HG03575 (cell line): ENCODE measurements around the gene PTPN2.
"Not testable (repeated sequence)": the region's sequence is repeated elsewhere in the genome, so short reads cannot be mapped to it uniquely, and the experiment has no call there.

Source experiments
- ATAC-seq: cut with Tn5 transposase; IDR thresholded peaks from one replicate; pipeline ENCODE4 v1.9.1; 2021; ENCODE audit not compliant: unreplicated experiment, insufficient number of reproducible peaks, low FRiP score; ENCODE audit errors: extremely low read depth

Gene PTPN2

DNA sequence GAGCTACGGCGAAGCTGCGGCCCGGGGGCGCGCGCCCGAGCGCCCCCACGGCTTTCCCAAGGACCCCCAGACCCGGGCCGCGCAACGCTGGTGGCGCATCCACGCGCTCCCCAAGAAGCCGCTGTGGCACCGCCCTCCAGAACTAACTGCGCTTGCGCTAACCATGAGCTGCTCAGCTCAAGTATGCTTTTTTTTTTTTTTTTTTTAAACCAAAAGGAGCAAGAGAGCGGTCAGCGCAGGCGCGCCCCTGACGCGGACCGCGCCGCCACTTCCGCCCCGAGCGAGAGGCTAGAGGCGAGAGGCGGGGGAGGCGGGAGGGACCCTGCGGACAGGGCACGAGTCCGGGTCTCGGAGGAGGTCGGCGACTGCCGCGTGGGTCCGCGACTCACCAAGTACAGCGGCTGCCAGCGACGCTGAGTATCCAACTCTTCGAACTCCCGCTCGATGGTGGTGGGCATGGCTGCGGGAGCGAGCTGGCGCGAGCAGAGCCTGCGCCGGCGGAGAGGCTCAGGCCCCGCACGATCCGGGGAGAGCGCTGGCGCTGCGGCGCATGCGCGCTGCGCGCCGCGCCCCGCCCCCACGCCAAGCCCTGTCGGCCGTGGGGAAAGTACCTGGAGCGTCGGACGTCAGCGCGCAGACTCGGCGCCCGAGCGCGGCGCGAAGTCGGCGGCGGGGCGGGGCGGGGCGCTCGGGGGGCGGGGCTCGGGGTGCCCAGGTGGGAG, at the start of gene PTPN2:
Gene PTPN2, minus strand, starts transcription at position 554 of the 722 bp plus-strand sequence. Its CDS starts 96 bp downstream, at position 458.
- ATAC-seq = peak; percentile 39

DNA sequence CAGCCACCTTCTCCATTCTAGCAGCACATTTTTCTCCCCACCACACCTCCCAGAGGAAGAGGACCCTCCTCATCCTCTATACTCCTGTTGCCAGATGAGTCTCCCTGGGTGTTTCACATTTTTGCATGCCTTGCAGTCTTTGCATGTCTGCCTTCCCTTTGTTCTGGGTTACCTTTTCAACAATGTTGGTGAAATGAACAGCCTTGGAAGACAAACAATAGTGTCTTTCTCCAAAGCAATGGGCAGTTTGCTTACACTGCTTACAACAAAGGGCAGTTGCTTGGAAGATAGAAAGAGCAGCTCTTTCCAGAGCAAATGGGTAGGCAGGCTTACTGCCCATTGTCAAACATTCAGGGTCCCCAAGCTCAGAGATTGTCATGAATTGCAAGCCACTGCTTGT, 49.3 kb upstream of the PTPN2 start:
- ATAC-seq = no peak

DNA sequence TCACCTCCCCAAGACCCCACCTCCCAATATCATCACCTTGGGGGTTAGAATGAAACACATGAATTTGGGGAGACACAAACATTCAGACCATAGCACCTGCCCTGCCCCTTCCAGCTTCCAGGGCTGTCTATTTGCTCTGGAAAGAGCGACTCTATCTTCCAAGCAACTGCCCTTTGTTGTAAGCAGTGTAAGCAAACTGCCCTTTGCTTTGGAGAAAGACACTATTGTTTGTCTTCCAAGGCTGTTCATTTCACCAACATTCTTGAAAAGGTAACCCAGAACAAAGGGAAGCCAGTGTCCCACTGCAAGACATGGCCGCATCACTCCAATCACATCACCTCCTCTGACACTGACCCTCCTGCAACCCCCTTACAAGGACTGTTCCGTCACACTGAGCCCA, 46.9 kb upstream of the PTPN2 start:
- no peak for ATAC-seq

DNA sequence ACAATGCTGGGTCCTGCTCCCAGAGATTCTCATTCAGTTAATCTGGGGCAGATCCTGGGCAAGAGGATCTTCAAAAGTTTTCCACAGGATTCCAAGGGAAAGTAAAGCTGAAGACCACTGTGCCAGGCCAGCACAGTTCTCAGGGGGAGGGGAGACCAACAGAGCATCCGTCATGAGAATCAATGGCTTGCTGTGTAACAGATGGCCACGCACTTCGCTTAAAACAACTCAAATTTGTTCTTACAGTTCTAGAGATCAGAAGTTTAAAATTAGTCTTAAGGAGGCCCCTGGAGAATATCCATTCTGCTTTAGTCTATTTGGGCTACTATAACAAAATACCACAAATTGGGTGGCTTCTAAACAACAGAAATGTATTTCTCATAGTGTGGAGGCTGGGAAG, 46.3 kb upstream of the PTPN2 start:
- no peak for ATAC-seq

DNA sequence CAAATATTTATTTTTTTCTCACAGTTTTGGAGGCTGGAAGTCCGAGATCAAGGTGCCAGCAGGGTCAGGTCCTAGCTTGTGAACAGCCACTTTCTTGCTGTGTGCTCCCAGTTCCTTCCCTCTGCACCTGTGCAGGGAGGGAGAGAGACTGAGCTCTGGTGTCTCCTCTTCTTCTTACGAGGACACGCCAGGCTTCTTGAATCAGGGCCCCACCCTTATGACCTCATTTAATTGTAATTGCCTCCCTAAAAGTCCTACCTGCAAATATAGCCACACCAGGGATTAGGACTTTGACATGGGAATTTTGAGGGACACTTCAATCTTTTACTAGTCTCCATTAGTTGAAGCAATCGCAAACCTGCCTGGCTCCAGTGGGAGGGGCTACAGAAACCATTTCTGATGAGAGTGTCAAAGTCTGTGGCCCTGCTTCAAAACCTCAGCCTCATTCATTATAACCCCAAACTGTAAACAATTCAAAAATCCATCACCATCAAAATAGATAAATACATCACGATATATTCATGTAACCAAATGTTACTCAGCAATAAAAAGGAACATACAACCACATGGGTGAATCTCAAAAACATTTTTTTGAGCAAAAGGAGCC, 45.5 kb upstream of the PTPN2 start:
- no peak for ATAC-seq

DNA sequence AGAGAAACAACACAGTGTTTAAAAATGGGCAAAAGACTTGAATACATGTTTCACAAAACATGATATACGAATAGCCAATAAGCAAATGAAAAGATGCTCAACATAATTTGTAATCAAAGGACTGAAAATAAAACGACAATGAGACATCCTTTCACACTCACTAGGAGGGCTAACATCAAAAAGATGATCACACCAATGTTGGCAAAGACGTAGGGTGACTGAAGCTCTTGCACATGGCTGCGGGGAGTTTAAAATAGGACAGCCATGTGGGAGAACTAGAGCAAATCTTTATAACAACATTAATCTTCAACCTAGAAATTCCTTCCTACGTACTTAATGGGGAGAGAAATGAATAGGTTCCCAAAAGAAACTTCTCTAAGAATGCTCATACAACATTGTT, 44.6 kb upstream of the PTPN2 start:
- no peak for ATAC-seq

DNA sequence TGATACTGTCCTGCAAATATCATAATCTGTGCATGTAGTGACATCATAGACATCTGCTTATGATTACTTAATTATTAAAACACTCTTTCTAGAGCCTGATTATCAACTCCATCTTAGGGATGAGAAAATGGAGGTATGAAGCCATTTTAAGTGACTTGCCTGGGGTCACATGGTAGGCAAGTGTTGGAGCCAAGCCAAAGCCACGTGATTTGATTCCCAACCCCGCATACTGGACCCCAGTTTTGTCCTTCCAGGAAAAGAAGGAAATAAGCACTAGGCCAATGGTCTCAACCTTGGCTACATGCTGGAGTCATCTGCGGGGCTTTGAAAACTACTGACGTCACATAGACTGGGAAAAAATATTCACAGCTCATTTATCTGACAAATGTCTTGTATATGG, 44.2 kb upstream of the PTPN2 start:
- ATAC-seq = no peak

DNA sequence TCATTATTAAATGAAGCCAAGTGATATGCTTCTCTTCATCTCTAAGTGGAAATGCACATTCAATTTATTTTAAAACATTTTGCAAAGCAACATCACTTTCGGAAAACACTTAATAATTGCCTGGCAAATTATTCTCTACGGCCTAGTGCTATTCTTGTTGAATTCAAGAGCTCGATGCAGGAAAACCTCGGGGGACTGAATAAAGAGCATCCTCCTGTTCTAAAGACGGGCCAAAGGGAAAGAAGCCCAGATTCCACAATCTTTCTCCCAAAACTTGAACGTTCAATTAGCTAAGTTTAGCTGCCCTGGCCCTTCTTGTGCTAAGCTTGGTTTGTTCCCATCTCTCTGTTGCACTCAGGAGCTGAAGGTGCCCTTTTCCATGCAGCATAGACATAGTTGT, 40.6 kb upstream of the PTPN2 start:
- no peak for ATAC-seq

DNA sequence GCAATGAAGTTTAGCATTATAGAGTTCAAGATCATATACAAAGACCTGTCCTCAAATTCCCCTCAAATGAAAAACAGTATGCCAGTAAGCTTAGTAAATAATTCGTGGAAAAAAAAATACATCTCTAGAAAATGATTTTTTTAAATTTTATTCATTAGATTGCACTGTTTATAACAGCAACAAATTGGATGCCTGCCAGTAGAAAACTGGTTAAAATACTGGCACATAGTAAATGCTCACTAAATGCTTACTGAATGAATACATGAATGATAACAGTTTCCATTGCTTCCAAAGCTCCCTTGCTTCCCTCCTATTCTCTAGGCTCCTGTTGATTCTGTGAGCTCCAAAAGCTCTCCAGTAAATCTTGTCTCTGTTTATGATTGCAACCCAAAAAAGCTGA, 38.2 kb upstream of the PTPN2 start:
- no peak for ATAC-seq

DNA sequence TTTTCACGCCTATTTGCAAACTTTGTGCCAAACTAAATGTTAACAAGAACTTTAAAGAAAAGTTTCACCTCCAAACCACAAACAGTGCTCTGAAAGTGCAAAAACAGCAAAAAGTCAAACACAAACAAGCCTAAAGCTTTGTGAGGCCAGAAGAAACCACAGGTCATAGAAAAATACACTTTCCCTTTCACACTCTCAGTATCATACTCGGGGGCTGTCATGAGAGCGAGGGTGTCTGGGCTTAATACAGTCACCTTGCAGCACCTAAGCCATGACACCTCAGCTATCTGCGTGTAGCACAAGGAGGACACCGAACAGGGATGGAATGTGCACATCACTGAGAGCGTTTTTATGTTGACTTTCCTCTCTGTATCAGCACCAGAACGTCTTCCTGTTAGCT, 37.1 kb upstream of the PTPN2 start:
- ATAC-seq = no peak

DNA sequence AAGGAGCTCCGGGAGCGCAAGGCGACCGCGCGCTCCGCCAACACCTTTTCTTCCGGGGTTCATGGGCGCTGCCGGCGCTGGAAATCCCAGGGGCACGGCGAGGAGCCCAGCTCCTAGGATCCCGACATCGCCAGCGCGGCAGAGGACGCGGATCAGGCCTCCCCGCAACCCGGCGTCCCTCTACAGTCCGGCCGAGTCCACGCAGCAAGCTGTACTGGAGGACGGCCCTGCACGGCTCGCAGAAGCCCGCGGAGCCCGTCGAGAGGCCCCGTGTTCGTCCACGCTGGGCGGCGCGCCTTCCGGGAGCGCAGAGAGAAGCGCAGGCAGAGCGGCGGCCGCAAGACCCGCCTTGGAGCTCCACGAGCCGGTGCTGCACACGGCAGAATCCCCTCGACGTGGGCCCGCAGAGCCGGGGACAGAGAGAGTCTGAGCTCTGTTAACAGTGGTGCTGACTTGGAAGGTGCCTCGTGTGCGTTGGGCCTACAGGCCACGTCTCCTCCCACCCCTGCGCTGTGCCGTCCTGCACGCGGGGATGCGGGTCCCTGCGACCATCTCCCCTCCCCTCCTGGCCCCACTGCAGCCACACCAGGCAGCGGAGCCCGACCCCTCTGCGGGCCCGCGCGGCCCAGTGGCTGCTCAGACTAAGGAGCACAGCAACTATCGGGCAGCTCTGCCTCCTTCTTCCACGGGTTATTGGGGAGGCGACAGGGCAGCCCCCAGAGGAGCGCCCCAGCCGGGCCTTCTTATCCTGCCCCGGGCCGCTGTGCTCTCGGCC, 28.1 kb upstream of the PTPN2 start:
- ATAC-seq = no peak

DNA sequence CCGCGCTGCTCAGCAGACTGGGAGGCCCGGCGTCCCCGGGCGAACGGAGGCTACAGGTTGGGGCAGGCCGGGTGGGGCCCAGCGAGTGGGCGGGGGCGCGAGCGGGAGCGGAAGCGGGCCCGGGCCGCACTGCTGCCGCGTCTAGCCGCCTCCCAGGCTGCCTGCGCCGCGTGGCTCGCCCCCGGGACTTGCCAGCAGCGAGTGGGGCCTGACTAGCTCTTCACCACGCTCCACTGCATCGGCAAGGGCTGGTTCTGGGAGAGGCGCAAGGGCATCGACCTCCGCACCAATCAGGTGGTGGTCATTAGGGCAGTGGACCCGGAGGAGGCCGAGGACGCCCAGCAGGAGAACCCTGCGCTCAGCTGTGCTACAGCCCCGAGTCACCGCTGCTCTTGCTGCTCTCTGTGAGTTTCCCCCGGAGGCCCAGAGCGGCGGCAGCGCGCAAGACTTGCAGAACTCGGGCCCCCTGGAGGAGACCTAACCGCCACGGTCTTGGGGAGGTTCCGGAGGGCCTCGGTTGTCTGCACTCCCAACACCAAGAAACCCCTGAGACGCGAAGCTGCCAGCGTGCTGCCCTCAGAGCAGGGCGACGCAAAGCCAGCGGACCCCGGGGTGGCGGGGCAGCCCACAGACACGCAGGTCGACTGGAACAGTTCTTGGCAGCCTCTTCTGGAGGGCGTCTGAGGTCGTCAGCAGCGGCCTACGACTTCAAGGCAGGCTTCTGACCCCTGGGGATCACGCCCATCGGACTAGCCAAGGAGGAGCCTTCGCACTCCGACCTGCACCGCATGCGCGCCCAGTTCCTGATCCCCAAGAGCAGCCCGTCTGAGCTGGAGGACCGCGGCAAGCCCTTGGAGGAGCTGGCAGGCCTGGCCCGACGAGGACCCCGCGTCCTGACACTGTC, 27.2 kb upstream of the PTPN2 start:
- ATAC-seq = no peak

DNA sequence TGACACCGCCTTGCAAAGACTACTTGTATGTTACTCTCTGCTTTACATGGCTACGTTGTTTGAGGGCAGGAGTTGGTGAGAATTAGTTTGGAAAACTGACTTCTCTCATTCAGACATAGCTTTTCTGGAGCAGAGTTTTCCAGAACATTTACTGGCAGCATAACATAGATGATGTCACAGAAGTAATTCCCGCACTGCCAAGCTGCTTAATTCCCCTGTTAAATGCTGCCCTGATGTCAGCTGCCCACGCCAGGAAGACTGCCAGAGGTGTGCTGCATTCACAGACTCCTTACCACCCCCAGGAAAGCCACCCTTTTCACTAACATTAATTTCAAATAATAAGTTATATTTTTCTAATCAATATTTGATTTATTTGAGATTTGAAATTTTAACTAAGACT, 24.7 kb upstream of the PTPN2 start:
- no peak for ATAC-seq

DNA sequence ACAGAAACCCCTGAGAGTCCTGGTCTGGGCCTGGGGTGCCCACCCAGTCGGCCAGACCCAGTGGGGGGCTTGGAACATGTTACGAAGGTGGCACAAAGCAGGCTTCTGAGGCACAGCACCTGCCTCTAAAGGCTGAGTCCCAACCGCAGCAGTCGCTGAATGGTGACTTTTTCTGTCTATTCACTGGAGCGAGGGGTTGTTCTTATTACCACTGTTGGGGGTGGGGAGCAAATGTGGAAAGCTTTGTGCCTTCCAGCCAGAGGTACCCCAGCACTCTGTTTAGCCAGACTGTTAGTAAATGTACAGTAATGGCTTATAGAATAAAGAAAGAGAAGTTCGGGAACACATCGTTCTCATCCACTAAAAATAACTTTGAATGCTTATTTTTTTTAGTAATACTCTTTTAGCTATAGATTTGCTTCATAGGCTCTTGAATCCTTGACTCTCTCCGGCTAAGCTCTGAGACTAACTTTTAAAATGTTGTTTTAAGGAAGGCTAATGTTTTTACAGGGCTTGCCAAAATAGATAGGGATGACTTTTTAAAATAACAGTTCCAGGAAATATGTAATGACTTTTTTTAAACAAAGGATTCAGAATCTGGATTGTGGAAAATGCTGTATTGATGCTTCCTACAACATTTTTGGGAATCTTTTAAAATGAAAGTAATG, 23.4 kb upstream of the PTPN2 start:
- ATAC-seq = no peak

DNA sequence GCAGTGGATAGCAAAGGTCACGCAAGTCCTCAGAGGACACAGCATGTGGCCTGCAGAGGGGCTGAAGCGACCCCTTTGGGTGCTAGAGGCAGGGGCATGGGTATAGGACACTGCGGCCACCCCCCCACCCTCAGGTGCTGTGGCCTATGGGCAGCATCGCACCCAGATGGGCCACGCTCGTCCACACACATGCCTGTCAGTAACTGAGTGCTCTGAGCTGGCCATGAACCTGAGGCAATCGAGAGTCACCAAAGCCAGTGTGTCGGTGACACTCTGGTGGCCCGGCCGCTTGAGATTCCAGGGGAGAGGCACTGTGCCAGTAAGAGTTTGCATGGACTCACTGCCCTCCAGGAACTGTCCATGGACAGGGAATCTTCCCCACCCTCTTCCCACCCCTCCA, 22.7 kb upstream of the PTPN2 start:
- no peak for ATAC-seq

DNA sequence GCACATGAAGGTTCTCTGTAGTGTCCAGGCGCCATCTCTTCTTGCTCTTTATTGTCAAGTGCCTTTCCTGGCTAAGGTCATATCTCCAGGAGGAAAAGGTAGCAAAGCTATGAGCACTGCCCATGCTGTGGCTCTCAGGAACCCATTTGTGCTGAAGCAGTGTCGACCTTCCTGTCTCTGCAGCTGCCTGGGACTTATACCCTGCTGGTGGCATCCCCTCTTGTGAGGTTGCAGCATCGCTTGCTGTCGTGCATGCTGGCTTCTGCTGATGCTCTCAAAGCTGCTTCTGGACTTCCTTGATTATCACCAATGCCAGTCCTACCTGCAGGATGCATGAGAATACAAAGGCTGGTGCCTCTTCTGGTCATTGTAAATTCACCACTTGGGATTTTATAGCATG, 22.1 kb upstream of the PTPN2 start:
- no peak for ATAC-seq

DNA sequence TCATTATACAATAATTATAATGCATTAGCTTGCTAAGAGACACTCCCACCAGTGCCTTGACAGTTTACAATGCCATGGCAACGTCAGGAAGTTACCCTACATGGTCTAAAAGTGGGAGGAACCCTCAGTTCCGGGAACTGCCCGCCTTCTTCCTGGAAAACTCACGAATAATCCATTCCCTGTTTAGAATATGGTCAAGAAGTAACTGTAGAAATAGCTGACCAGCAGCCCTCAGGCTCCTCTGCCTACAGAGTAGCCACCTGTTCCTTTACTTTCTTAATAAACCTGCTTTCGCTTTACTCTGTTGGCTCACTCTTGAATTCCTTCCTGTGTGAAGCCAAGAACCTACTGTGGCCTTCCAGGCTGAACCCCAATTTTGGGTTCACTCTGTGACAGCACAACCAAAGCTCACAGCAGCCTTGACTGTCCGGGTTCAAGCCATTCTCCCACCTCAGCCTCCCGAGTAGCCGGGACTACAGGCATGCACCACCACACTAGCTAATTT, 20.0 kb upstream of the PTPN2 start:
- no peak for ATAC-seq

DNA sequence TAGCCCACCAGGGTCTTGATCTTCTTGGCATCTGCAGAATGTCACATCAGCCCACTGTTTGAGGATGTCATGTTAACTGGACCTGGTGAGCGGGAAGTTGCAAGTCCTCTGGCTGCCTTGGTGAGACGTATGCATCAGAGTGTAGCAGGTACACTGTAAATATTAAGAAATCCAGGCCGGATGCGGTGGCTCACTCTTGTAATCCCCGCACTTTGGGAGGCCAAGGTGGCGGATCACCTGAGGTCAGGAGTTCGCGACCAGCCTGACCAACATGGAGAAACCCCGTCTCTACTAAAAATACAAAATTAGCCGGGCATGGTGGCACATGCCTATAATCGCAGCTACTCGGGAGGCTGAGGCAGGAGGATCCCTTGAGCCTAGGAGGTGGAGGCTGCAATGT, 17.2 kb upstream of the PTPN2 start:
- not testable (repeated sequence) for ATAC-seq
